Measurements from ENCODE around the gene RFX7.

DNA sequence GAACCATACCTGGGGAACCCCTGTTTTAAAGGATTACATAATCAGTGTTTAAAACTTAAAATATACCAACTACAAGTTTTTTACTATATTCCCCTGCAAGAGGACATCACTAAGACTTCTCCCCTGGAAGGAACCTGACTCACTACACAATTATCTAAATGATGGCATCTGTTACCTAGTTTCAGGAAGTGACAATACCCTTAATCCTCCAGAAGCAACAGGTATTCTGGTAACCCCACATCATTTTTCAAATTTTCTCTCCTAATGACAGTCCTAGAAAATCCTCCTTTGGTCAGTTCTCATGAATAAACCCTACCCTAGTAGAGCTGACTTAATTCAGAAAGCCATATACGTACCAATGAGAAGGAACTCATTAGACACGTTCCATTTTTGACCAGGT is 78.4 kb downstream of the RFX7 start:
- TF ChIP-seq, protein P1, sequence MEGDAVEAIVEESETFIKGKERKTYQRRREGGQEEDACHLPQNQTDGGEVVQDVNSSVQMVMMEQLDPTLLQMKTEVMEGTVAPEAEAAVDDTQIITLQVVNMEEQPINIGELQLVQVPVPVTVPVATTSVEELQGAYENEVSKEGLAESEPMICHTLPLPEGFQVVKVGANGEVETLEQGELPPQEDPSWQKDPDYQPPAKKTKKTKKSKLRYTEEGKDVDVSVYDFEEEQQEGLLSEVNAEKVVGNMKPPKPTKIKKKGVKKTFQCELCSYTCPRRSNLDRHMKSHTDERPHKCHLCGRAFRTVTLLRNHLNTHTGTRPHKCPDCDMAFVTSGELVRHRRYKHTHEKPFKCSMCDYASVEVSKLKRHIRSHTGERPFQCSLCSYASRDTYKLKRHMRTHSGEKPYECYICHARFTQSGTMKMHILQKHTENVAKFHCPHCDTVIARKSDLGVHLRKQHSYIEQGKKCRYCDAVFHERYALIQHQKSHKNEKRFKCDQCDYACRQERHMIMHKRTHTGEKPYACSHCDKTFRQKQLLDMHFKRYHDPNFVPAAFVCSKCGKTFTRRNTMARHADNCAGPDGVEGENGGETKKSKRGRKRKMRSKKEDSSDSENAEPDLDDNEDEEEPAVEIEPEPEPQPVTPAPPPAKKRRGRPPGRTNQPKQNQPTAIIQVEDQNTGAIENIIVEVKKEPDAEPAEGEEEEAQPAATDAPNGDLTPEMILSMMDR (IDR thresholded peaks at IDR 0.05): no peak
- TF ChIP-seq POLR2A (IDR thresholded peaks at IDR 0.05): no peak
